ENCODE data around the gene KLHL14. TPM values are rescaled to one million over a fixed set of nuclear protein-coding genes. Genes with fewer than 3 reads are reported as not detected.

Gene KLHL14
- total RNA-seq, 2 donors from 2014 or later: 0.41 to 3.0 TPM

DNA sequence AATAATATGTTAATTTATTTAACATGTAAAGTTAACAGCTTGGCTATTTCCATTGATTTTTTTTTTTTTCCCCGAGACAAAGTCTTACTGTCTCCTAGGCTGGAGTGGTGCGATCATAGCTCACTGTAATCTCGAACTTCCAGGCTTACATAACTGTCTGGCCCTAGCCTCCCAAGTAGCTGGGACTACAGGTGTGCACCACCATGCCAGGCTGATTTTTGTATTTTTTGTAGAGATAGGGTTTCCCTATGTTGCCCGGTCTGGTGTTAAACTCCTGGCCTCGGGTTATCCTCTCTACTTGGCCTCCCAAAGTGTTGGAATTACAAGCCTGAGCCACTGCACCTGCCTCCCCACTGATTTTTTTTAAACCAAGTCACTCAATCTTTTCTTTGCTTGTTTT, 32.5 kb upstream of the KLHL14 start:
- WGBS: 93% methylated on average over 5 of the region's 5 CpGs
- Histone ChIP-seq H3K36me3 (no peaks in the 10 kb centered on the region), H3K9me3 (no peaks in the 10 kb centered on the region), H3K4me1 (replicated peaks) (no peaks in the 10 kb centered on the region), H3K27me3 (replicated peaks; ENCODE audit: insufficient read depth) (no peaks in the 10 kb centered on the region), H3K4me3 (no peak overlapping the region), H3K27ac (no peak overlapping the region)
- no peak for DNase-seq (ENCODE audit: low spot score)
- intact Hi-C loops (cut with DNase I): no loop called here
- no peak for TF ChIP-seq POLR2AphosphoS5 (IDR thresholded peaks at IDR 0.05)
- TF ChIP-seq POLR2A (IDR thresholded peaks at IDR 0.05): no peak
- TF ChIP-seq, protein P1, sequence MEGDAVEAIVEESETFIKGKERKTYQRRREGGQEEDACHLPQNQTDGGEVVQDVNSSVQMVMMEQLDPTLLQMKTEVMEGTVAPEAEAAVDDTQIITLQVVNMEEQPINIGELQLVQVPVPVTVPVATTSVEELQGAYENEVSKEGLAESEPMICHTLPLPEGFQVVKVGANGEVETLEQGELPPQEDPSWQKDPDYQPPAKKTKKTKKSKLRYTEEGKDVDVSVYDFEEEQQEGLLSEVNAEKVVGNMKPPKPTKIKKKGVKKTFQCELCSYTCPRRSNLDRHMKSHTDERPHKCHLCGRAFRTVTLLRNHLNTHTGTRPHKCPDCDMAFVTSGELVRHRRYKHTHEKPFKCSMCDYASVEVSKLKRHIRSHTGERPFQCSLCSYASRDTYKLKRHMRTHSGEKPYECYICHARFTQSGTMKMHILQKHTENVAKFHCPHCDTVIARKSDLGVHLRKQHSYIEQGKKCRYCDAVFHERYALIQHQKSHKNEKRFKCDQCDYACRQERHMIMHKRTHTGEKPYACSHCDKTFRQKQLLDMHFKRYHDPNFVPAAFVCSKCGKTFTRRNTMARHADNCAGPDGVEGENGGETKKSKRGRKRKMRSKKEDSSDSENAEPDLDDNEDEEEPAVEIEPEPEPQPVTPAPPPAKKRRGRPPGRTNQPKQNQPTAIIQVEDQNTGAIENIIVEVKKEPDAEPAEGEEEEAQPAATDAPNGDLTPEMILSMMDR (IDR thresholded peaks at IDR 0.05): no peak

DNA sequence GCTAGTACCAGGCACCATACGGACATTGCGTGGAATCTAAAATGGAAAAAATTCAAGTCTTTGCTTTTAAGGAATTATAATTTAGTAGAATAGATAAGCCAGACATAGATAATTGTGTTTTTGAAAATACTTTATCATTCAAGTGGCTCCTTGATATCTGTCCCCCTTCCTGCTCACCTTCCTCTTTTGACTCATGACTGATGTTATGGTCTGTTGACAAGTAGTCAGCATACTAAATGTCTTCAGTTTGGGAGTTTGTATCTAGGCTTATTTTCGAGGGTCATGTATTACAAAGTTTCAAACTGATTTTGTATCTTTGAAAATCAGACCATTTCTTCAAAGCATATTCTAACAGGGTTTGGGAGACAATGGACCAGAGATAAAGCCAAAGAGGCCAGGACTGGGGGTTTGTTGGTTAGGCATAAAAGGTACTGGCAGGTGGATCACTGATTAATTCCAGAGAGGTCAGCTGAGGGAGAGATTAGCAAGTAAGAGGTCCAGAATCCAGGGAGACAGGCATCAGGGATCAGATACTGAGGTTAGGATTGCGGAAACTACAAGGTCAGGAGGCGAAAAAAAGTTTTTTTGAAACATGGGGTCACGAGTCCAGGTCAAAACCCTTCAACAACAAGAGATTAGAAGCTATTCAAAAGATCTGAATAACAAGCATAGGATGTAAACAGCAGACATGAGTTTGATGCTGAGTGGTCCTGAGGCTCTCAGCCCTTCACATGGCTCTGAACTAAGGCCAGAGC, 31.5 kb upstream of the KLHL14 start:
- no peak overlapping the region for H3K27ac ChIP-seq
- WGBS: 93% methylated on average over 6 of the region's 6 CpGs

GRCh38 chr18:32803568-32803967, 30.7 kb upstream of the KLHL14 start:
- intact Hi-C loops (cut with DNase I): no loop called here
- DNase-seq (ENCODE audit: low spot score): no peak
- Histone ChIP-seq H3K4me3 (no peak overlapping the region), H3K36me3 (no peaks in the 10 kb centered on the region), H3K27me3 (replicated peaks; ENCODE audit: insufficient read depth) (no peaks in the 10 kb centered on the region), H3K4me1 (replicated peaks) (no peaks in the 10 kb centered on the region), H3K9me3 (no peaks in the 10 kb centered on the region), H3K27ac (no peak overlapping the region)
- TF ChIP-seq, protein P1 (IDR thresholded peaks at IDR 0.05): no peak
- TF ChIP-seq POLR2A (IDR thresholded peaks at IDR 0.05) (no peak), POLR2AphosphoS5 (IDR thresholded peaks at IDR 0.05) (no peak)
- WGBS: 53% methylated on average over 3 of the region's 3 CpGs

More for the DNA sequence above, 31.5 kb upstream of the KLHL14 start:
- Histone ChIP-seq H3K4me3 (no peak overlapping the region), H3K27me3 (replicated peaks; ENCODE audit: insufficient read depth) (no peaks in the 10 kb centered on the region), H3K36me3 (no peaks in the 10 kb centered on the region), H3K9me3 (no peaks in the 10 kb centered on the region), H3K4me1 (replicated peaks) (no peaks in the 10 kb centered on the region)
- no peak for DNase-seq (ENCODE audit: low spot score)
- no peak for TF ChIP-seq POLR2A (IDR thresholded peaks at IDR 0.05)
- no peak for TF ChIP-seq POLR2AphosphoS5 (IDR thresholded peaks at IDR 0.05)
- TF ChIP-seq, protein P1 (IDR thresholded peaks at IDR 0.05): no peak
- intact Hi-C loops (cut with DNase I): no loop called here

GRCh38 chr18:32802591-32803451, 30.0 kb upstream of the KLHL14 start:
- H3K27me3 ChIP-seq (replicated peaks; ENCODE audit: insufficient read depth): no peaks in the 10 kb centered on the region
- H3K4me3 ChIP-seq: no peak overlapping the region
- DNase-seq (ENCODE audit: low spot score): no peak
- intact Hi-C loops (cut with DNase I): no loop called here
- H3K9me3 ChIP-seq: no peaks in the 10 kb centered on the region
- H3K36me3 ChIP-seq: no peaks in the 10 kb centered on the region
- TF ChIP-seq POLR2A (IDR thresholded peaks at IDR 0.05): no peak
- no peak for TF ChIP-seq POLR2AphosphoS5 (IDR thresholded peaks at IDR 0.05)
- TF ChIP-seq, protein P1 (IDR thresholded peaks at IDR 0.05): no peak
- no peaks in the 10 kb centered on the region for H3K4me1 ChIP-seq (replicated peaks)
- WGBS: 71% methylated on average over 8 of the region's 8 CpGs
- no peak overlapping the region for H3K27ac ChIP-seq
